HCT116 (cell line): ENCODE results near the gene BMF. TPM values are rescaled to one million over a fixed set of nuclear protein-coding genes. Genes with fewer than 3 reads are reported as not detected.

Experiments
- ATAC-seq: fragments of 200-7000 bp; cut with Tn5 transposase; 2 replicates; pipeline ENCODE4 v1.9.1; 2020; ENCODE audit warnings: mild to moderate bottlenecking, moderate library complexity
- BruUV-seq: library from RNA; stranded (reverse); fragments of 400-500 nt; replicated peaks from 2 replicates; lab custom pipeline; 2021; lab: Mats Ljungman, UMichigan
- CTCF ChIA-PET: fragments of 300-600 bp; sonication (Branson Sonifier 250); formaldehyde crosslinking; loops from one replicate; lab custom pipeline; 2021; ENCODE audit warnings: antibody characterized with exemption; lab: Charles Lee
- POLR2A ChIA-PET: fragments of 300-600, 350-600 bp; sonication (Branson Sonifier 250); formaldehyde crosslinking; loops from one replicate; lab custom pipeline; 2021; ENCODE audit warnings: antibody characterized with exemption; lab: Charles Lee
- RAD21 ChIA-PET, 2 experiments: fragments of 300-600 bp; sonication (Branson Sonifier 250); formaldehyde crosslinking; loops; one replicate each; lab custom pipeline; 2023; ENCODE audit warnings: low total read pairs in 2 of 2; ENCODE audit not compliant: uncharacterized antibody in 2 of 2, unreplicated experiment in 2 of 2, low non-redundant PET in 1 of 2; lab: Charles Lee
- DNase-seq: peaks from one replicate; pipeline ENCODE4 v3.0.0-alpha.2; 2010; ENCODE audit warnings: low read depth, low spot score
- H2AFZ ChIP-seq: fragments of 200-600 bp; shearing (Covaris generic), sonication (generic); 2 replicates; pipeline ENCODE4 v1.6.1; 2017; ENCODE audit warnings: low read depth, mixed run types, mixed read lengths, antibody characterized with exemption, low read length; ENCODE audit not compliant: poor library complexity, severe bottlenecking
- H3K27ac ChIP-seq: 2 replicates; pipeline ENCODE4 v1.5.1; 2012; ENCODE audit warnings: low read depth, low read length
- H3K27me3 ChIP-seq: fragments of 200-600 bp; sonication (generic); 2 replicates; pipeline ENCODE4 v1.6.1; 2016; ENCODE audit warnings: mixed run types, low read length, mixed read lengths; ENCODE audit not compliant: insufficient read depth
- H3K36me3 ChIP-seq, 2 experiments: fragments of 200-500 bp in 1 of 2; fragments of 200-600 bp in 1 of 2; sonication (Bioruptor generic) in 1 of 2; sonication (generic) in 1 of 2; 2 replicates each; pipeline versions ENCODE4 v1.5.1 to v1.6.1; 2014 to 2016; ENCODE audit warnings: low read length in 2 of 2, inconsistent platforms in 1 of 2, mixed read lengths in 1 of 2, mixed run types in 1 of 2; ENCODE audit not compliant: insufficient read depth in 2 of 2, control insufficient read depth in 1 of 2
- H3K4me1 ChIP-seq, 2 experiments: fragments of 200-600 bp in 1 of 2; sonication (generic) in 1 of 2; 2 replicates each; pipeline versions ENCODE4 v1.5.1 to v1.6.1; 2012 to 2017; ENCODE audit warnings: low read length in 2 of 2, inconsistent platforms in 1 of 2, mild to moderate bottlenecking in 1 of 2, mixed read lengths in 1 of 2, mixed run types in 1 of 2, moderate library complexity in 1 of 2; ENCODE audit not compliant: insufficient read depth in 2 of 2, control insufficient read depth in 1 of 2
- H3K4me2 ChIP-seq: fragments of 200-600 bp; sonication (generic); 2 replicates; pipeline ENCODE4 v1.6.1; 2017; ENCODE audit warnings: mixed run types, low read length, mixed read lengths
- H3K4me3 ChIP-seq, 2 experiments: fragments of 200-600 bp in 1 of 2; sonication (generic) in 1 of 2; replicated peaks in 1 of 2; 2 replicates each; pipeline ENCODE4 v1.5.1; 2011 to 2016; ENCODE audit warnings: low read length in 2 of 2, control low read depth in 1 of 2, low read depth in 1 of 2, mild to moderate bottlenecking in 1 of 2, mixed read lengths in 1 of 2, mixed run types in 1 of 2
- H3K79me2 ChIP-seq: fragments of 200-600 bp; sonication (generic); 2 replicates; pipeline ENCODE4 v1.6.1; 2017; ENCODE audit warnings: mild to moderate bottlenecking, mixed run types, low read length, moderate library complexity, mixed read lengths; ENCODE audit not compliant: insufficient read depth
- H3K9ac ChIP-seq: fragments of 200-600 bp; sonication (generic); 2 replicates; pipeline ENCODE4 v1.6.1; 2016; ENCODE audit warnings: low read length, mixed read lengths
- H3K9me2 ChIP-seq: fragments of 200-600 bp; sonication (generic), shearing (Covaris generic); 2 replicates; pipeline ENCODE4 v1.6.1; 2017; ENCODE audit warnings: mixed run types, mild to moderate bottlenecking, moderate library complexity; ENCODE audit not compliant: insufficient read depth
- H3K9me3 ChIP-seq, 2 experiments: fragments of 200-500 bp in 1 of 2; fragments of 200-600 bp in 1 of 2; sonication (Bioruptor generic) in 1 of 2; sonication (generic) in 1 of 2; 2 replicates each; pipeline ENCODE4 v1.6.1; 2014 to 2017; ENCODE audit warnings: low read length in 2 of 2, mixed read lengths in 2 of 2, inconsistent platforms in 1 of 2, low read depth in 1 of 2, mild to moderate bottlenecking in 1 of 2, mixed run types in 1 of 2, moderate library complexity in 1 of 2; ENCODE audit not compliant: control insufficient read depth in 1 of 2, insufficient read depth in 1 of 2
- H4K20me1 ChIP-seq: fragments of 200-600 bp; sonication (generic), shearing (Covaris generic); 2 replicates; pipeline ENCODE4 v1.6.1; 2017; ENCODE audit warnings: mixed run types, mild to moderate bottlenecking, moderate library complexity; ENCODE audit not compliant: insufficient read depth
- ATF3 ChIP-seq: IDR thresholded peaks from 2 replicates; pipeline ENCODE4 v1.6.1; 2012
- CEBPB ChIP-seq: IDR thresholded peaks from 2 replicates; pipeline ENCODE4 v1.6.1; 2012; ENCODE audit warnings: low read depth
- CTCF ChIP-seq, 3 experiments: fragments of 200-600 bp in 1 of 3; sonication (generic) in 1 of 3; IDR thresholded peaks in 2 of 3; conservative IDR thresholded peaks in 1 of 3; 2 replicates each; pipeline ENCODE4 v1.5.1; 2012 to 2017; ENCODE audit warnings: low read depth in 2 of 3, low read length in 2 of 3, antibody characterized with exemption in 1 of 3, borderline replicate concordance in 1 of 3, control low read depth in 1 of 3, mild to moderate bottlenecking in 1 of 3, mixed read lengths in 1 of 3, mixed run types in 1 of 3, moderate library complexity in 1 of 3; ENCODE audit not compliant: insufficient read depth in 1 of 3
- ELF1 ChIP-seq: IDR thresholded peaks from 2 replicates; pipeline ENCODE4 v1.6.1; 2012; ENCODE audit warnings: low read depth, borderline replicate concordance
- EZH2phosphoT487 ChIP-seq: fragments of 200-600 bp; IDR thresholded peaks from 2 replicates; pipeline ENCODE4 v1.6.1; 2018; ENCODE audit warnings: antibody characterized with exemption, borderline replicate concordance
- FOSL1 ChIP-seq: IDR thresholded peaks from 2 replicates; pipeline ENCODE4 v1.6.1; 2012; ENCODE audit warnings: low read depth
- JUND ChIP-seq: IDR thresholded peaks from 2 replicates; pipeline ENCODE4 v1.6.1; 2012
- REST ChIP-seq: IDR thresholded peaks from 2 replicates; pipeline ENCODE4 v1.6.1; 2012; ENCODE audit warnings: low read depth
- SIN3A ChIP-seq: IDR thresholded peaks from 2 replicates; pipeline ENCODE4 v1.6.1; 2012; ENCODE audit warnings: low read depth
- SRF ChIP-seq: IDR thresholded peaks from 2 replicates; pipeline ENCODE4 v1.6.1; 2012; ENCODE audit warnings: low read depth
- ZNF274 ChIP-seq: fragments of 200-500 bp; sonication (Bioruptor generic); IDR thresholded peaks from 2 replicates; pipeline ENCODE4 v1.6.1; 2014; ENCODE audit warnings: mild to moderate bottlenecking, low read depth, low read length, inconsistent platforms
- intact Hi-C: fragments of 100-400 bp; cut with micrococcal nuclease; formaldehyde crosslinking; loops from 2 replicates; pipeline ENCODE4 v1.10.0; 2022
- total RNA-seq: library from RNA; stranded (reverse); gene quantifications from one replicate; pipeline ENCODE4 v1.2.1, GENCODE V29; 2021; ENCODE audit not compliant: unreplicated experiment

BMF gene
- total RNA-seq, 1 experiment from 2014 or later: 1.0 TPM

GRCh38 chr15:40097096-40097967 is 11.3 kb downstream of the BMF start:
- Histone ChIP-seq H3K27me3 (no peaks in the 10 kb centered on the region), H3K9ac (no peak overlapping the region), H3K9me3 (no peaks in the 10 kb centered on the region), H3K4me2 (peak overlapping the region; percentile 69; the same call in 1 of the 2 replicates), H4K20me1 (no peaks in the 10 kb centered on the region), H3K4me3 (no peak overlapping the region), H3K4me1 (peaks cover 37 to 50% of the 10 kb centered on the region in 2 experiments), H3K27ac (no peak overlapping the region), H3K9me2 (no peaks in the 10 kb centered on the region), H2AFZ (no peak overlapping the region), H3K36me3 (no peaks in the 10 kb centered on the region), H3K79me2 (no peaks in the 10 kb centered on the region)
- ATAC-seq (no peak), DNase-seq (no peak)
- no TSS peak for BruUV-seq
- intact Hi-C loops: no loop called here
- ChIA-PET CTCF (interaction anchor here (1.7 to 4.4 kb wide), 2 partner anchors 7 to 11 kb away, joined by 6 to 25 read pairs; partner anchors contain the start of gene BMF), POLR2A (no interaction called here), RAD21 (no interaction called here)
- no peak for TF ChIP-seq EZH2phosphoT487
- TF ChIP-seq JUND: no peak
- TF ChIP-seq CTCF (IDR thresholded peaks at IDR 0.05 in 2 of 3, conservative IDR thresholded peaks at IDR 0.05 in 1 of 3; ENCODE audit: borderline replicate concordance in 1 of 3, insufficient read depth in 1 of 3, low read depth in 2 of 3, low read length in 2 of 3): no peak
- TF ChIP-seq ZNF274: no peak
- no peak for TF ChIP-seq ATF3
- TF ChIP-seq FOSL1: no peak
- TF ChIP-seq CEBPB: no peak
- no peak for TF ChIP-seq SRF
- TF ChIP-seq ELF1: no peak
- no peak for TF ChIP-seq SIN3A
- TF ChIP-seq REST: no peak
